NCI-H748 (cell line): ENCODE measurements around the gene TFAP2A.

Experiments
- DNase-seq: peaks from one replicate; lab custom pipeline; 2025; ENCODE audit not compliant: unreplicated experiment; lab: John Stamatoyannopoulos, UW

Gene TFAP2A

DNA sequence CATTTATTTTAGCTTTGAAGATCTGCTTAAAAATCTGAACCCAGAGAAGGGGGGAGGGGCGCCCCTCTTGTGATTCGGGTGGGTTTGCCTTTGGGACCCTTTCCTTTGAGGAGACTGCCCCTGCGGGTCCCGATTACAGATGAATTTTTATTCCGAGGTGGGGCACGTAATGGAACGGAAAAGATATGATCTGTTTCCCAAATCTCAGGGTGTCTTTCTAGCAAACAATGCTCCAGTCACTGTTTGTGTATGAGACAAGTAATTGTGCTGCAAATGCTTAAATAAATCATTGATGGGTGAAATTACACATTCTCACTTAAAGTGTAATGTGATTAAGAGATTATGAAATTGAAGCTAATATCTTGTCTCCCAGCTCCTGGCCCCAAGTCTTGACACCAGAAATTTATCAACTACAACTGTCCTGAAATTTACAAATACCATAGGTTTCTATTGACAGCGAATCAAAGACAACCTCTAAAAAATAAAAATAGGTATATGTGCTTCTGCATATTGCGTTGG, 30.7 kb downstream of the TFAP2A start:
- DNase-seq: no peak

DNA sequence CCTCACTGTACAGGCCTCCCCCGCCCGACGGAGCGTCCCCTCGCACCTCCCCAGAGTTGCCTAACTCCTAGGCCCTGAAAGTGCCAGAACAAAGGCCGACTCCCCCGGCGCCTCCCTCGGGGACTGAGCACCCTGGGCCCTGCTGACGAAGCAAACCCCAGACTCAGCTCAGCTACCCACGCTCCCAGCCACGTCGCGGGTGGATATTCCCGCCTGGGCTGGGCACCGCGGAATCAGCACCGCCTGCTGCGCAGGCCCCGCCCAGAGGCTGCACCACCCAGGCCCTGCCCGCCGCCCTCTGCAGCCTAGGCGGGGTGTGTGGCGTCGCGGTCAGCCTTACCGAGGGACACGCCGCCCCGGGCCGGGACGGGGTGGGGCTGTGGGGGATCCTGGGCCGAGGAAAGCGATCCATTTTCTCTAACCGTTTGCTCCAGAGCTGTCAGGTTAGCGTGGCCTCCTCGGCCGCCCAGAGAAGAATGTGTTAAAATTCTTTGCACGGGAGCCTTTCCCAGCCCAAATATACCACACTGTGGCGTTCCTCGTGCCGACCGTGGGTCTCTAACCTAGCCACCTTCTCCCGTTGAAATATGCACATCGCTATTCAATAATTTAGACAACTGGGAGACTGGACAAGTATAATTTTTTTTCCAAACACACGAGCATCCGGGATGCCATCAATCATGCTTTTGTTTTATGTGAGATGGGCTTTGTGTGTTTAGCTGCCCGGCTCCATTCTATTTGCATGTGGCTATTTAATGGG, 31.4 kb downstream of the TFAP2A start:
- DNase-seq: no peak

DNA sequence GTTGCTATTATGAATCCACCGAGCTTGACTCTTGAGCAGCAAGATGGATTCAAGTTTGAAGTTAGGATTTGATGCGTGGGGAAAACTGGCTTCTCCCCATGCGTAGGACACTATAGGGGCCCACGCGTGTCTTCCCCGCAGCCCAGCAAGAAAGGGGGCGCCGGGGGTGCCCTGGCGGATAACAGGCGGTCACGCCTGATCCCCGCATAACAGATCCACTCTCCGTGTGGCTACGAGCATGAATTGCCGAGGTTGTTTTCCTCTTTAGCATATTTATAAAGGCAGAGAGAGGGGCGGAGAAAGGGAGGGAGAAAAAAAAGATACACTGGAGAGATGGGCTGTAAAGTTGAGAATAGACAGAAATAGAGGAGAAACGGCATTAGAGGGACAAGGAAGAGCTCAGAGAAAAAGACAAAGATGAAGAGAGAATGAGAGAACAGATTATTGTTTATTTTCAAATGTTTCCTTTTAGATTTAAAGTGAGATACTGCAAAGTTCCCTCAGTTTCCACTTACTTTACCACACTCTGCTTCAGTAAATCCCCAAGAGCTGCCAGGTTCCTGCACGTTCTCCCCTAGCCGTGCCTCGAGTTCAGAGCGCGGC, 32.0 kb downstream of the TFAP2A start:
- DNase-seq: no peak

DNA sequence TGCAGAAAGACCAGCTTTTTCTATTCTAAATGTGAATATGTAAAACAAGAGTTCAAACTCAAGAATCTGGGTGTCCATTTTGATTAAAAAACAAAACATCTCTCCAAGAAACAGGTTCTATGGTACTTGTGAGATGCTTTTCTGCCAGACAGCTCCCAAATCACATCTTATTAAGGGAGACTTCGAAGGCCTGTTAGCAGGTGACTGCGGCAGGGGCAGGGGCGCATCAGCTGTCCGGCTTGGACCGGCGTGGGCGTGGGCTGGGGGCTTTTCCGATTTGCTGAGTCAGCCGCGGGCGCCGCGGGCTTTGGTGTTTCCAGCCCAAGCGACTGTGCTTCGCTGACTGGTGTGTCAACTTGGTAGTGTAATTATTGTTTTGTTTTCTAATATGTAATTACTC, 32.6 kb downstream of the TFAP2A start:
- DNase-seq: peak; percentile 24

DNA sequence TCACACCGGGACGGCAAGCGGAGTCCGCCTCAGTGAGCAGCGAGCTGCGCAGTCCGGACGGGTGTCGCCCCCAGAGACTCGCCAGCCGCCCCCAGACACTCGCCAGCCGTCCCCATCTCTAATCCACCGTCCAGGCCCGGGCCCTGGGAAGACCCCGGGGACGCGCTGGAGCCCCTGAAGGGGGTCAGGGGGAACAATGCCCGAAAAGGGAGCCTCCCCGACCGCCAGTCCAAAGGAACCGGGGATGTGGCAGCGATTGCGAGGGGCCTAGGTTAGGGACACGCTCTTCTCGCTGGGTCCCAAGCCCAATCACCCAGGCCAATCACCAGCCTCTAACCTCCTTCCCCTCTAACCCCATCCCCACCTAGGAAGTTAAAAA, 33.1 kb downstream of the TFAP2A start:
- no peak for DNase-seq

DNA sequence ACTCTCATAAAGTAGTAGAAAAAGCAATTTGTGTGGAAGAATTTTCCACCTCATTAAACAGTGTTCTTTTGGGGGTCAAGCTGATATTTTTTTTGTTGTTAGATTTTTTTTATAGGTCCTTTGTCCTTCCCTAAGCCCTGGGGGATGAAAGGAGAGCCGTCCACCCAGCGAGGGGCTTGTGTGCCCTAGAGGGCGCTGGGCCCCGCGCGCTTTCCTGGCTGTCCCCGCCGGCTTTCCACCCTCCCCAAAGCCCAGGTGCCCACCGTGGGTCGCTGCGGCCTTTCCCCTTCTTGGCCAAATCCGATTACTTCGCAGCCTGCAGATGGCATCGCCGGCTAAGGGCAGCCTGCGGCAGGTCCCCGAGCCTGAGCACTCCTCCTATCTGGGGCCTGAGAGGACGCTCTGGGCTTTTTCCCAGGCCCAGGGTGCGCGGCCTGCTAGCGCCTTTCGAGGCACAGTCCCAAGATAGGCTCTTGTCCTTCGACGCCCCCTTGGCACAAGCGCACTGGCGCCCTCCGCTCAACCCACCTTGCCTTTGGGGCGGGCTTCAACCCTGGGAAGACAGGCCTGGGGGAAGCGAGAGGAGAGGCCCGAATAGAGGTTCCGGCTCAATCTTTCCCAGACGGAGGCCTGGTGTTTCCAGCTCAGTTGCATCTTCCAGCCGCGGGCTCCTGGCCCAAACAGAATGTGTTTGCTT, 33.6 kb downstream of the TFAP2A start:
- DNase-seq: peak; percentile 47

DNA sequence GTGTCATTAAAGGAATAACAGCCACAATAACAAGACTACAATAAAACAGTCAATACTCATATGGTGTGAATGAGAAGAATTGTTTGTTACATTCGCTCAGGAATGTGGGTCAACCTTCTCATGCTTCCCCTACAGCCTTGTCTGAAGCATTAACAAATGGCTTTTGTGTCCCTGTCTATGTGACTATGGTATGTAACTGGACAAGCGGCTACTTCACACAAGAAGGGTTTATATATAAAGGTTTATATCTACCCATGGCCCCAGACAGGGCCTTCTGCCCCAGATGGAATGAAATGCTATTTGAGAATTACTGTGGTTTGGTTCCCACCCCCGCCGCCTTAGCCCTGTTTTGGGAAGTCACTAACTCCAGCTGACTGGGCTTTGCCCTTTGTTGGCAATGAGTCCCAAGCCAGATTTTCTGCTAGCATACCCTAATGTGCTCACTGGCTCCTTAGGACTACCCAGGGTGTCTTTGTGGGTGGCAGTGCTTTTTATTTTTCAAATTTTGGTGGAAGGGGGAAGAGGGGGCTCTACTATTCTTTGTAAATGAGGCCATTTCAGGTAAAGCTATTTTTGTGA, 39.4 kb downstream of the TFAP2A start:
- DNase-seq: no peak

DNA sequence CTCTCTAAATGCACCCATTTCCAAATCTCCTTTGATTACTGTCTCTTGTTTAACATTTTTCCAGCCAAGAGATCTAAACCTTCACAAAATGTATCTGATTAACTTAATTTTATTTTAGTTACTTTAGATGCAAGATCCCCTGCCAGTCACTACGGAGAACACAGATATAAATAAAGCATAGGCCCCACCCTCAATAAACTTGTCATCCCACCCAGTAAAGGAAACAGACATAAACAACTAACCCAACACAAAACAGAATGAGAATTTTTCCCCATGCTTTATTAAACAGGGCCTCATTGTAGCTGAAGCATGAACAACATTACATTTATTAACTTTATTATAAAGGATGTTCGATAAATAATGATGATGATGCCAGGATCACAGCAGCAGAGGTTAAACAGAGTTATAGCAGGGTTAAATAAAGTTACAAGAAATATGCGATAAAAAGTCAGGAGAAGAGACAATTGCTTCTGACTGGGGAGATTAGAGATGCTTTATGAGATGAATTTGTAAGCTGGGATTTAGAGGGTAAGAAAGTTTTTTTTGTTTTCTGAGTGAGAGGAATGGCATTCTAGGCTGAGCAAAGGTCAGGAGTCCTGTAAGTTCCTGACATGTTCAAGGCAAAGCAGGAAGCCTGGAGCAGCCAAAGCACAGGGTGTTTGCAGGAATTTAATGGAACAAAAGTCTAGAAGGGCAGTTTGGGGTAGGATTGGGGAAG, 41.1 kb downstream of the TFAP2A start:
- DNase-seq: no peak

DNA sequence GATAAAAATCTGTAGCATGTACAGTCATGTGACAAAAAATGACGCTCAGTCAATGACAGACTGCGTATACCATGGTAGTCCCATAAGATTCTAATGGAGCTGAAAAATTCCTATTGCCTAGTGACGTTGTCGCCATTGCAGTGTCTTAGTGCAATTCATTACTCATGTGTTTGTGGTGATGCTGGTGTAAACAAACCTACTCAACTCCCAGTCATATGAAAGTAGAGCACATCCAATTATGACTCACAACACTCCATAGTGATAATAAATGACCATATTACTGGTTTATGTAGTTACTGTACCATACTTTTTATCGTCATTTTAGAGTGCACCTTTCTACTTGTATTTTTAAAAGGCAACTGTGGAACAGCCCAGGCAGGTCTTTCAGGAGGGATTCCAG, 45.0 kb downstream of the TFAP2A start:
- DNase-seq: no peak

DNA sequence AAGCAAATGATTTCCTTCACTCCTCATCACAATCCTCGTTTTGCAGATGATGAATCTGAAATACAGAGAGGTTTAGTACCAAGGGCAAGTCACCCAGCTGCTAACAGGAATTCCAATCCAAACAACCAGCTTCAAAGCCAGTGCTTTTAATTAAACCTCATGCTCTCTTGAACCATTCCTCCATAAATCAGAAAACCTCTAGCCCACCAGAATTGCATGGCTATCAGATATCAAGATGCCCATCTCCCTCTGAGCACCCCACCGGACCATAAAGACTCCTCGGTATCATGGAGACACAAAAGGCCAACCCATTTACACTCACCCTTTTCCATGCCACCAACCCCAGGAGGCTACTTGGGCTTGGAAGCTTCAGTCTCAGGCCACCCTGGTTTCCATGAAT, 46.0 kb downstream of the TFAP2A start:
- DNase-seq: no peak

DNA sequence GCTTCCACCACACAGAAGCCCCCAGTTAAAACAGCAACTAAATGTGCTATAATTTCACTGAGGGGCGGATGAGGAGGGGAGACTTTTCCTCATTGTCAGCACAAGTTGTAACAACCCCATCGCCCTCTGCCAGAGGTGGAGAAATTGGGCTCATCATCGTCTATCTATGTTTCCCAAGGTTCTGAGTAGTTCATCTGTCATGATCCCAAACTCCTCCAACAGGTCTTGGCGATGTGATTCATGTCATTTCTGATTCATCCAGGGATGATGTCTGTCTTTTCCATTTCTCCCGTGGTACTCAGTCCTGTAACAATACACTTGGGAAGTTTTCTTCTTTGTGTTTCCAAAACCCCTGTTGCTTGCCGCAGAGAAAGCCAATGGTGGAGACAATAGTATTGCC, 51.0 kb downstream of the TFAP2A start:
- DNase-seq: no peak

DNA sequence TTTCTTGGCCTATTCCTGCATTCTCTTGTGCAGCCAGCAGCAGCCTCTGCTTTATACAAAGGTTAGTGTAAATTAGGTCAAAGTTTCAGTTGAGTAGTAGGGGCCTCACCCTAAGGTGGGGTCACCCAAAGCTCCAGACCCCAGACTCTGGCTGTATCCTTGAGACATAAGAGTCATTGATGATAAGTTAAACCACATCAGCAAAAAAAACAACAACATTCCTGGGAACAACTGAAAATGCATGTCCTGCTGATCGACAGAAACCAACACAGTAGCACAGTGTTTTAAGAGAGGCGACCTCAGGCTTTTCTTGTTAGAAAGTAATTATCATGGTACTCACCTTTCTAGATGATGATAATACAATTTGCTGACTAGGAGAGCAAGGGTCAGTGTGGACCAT, 52.6 kb downstream of the TFAP2A start:
- no peak for DNase-seq

DNA sequence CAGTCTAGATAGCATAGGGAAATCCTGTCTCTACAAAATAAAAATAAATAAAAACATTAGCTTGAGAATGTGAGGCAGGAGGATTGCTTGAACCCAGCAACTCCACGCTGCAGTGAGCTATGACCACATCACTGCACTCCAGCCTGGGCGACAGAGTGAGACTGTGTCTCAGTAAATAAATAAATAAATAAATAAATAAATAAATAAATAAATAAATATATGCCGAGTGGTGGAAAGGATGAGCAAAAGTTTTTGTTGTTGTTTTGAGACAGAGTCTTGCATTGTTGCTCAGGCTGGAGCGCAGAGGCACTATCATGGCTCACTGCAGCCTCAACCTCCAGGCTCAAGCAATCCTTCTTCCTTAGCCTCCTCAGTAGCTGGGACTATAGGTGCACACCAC, 53.4 kb downstream of the TFAP2A start:
- DNase-seq: no peak

DNA sequence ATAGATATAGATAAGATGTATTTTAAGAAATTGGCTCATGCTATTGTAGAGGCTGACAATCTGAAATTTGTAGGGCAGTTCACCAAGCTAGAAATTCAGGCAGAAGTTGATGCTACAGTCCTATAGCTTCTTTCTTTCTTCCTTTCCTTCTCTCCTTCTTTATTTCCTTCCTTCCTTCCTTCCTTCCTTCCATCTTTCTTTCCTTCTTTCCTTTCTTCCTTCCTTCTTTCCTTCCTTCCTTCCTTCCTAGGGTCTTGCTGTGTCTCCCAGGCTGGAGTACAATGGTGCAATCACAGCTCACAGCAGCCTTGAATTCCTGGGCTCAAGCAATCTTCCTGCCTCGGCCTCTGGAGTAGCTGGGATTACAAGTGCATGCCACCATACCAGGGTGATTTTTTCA, 55.3 kb downstream of the TFAP2A start:
- DNase-seq: no peak

DNA sequence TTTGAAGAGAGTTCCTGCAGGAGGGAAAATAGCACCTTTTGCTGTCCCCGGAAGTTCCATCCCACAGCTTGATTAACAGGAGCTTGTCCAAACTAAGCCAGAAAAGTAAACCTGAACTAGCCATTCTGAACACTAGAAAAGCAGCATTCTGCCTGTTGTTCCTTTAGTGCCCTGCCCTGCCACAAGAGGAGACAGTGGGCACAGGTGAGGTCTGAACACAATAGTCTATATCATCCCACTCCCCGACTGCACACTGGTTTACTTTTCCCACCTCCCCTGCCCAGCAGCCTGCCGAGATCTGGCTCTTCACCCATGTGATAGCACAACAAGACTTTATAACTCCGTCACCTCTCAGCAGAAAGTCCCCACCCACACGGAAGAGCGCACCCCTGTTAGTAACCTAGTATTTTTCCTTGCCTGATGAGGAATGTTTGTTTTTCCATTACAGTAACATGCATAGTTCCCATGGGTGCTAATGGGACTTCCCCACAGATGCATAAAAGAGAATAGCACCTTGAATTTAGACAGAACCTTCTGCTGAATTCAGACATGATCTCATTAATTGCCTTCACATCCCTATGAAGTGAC, 59.7 kb downstream of the TFAP2A start:
- DNase-seq: peak; percentile 39

DNA sequence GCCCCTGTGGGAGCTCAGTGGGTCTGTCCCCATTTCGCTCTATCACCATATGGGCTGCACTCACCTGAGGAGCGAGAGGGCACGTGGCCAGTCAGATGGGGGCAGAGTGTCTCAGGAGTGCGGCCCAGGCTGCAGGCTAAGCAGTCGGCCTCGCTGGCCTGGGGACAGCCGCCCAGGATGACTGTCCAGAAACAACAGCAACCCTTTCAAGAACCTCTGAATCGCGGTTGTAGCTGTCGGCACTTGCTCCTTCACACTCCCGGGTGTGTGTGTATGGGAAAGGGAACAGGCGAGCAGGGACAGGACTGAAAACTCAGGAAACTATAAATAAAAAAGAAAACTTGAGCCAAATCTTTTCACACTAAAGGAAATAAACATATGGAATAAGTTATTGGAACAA, 63.1 kb downstream of the TFAP2A start:
- DNase-seq: no peak

DNA sequence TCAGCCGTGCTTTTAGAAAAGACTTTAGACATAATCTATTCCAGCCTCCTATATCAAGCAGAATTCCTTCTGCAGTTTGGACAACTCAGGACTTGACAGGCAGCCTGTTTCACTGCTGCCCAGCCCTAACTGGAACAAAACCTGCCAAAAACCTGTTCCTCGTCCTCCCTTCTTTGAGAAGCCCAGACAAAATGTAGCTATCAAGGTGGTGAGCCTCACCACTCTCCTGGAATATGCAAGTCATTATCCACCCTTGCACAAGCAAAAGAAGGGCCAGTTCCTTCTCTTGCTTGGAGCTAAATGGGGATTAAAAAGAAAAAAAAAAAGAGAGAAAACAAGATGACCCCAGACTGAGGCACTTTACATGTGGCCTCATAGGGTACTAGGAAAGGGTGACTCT, 64.2 kb downstream of the TFAP2A start:
- no peak for DNase-seq

DNA sequence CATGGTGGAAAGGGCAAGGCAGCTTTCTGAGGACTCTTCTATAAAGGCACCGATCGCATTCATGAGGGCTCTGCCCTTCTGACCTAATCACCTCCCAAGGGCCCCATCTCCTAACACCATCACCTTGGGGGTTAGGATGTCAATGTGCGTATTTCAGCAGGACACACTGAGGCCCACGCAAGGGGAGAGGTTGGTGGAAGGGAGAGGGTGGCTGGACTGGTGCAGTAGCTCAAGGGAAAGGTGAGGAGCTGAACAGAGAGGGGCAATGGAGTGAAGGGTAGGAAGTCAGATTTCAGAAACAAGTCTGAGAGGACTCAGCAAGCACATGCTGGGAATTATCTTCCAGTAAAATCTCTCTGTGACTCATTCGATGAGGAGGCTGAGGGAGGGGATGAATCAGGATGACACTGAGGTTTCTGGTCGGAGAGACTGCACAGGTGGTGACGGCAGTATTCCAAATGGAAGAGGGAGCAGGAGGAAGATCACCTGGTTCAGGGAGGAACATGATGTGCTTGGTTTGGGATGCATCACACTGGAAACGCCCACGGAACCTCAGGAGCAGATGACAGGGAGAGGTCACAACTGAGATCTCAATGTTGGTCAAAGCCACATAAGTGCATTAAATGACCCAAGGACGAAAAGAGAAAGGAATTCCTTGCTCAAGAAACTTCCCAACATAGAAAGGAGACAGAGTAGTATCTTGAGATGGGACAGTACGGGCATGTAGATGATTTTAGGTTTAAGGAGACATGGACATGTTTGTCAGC, 67.1 kb downstream of the TFAP2A start:
- DNase-seq: no peak
